ENCODE measurements around the gene KLHDC10. TPM values are rescaled to one million over a fixed set of nuclear protein-coding genes. Genes with fewer than 3 reads are reported as not detected.

Gene KLHDC10
- total RNA-seq, 2 experiments from 2014 or later, result 12.8 to 14.3 TPM

DNA sequence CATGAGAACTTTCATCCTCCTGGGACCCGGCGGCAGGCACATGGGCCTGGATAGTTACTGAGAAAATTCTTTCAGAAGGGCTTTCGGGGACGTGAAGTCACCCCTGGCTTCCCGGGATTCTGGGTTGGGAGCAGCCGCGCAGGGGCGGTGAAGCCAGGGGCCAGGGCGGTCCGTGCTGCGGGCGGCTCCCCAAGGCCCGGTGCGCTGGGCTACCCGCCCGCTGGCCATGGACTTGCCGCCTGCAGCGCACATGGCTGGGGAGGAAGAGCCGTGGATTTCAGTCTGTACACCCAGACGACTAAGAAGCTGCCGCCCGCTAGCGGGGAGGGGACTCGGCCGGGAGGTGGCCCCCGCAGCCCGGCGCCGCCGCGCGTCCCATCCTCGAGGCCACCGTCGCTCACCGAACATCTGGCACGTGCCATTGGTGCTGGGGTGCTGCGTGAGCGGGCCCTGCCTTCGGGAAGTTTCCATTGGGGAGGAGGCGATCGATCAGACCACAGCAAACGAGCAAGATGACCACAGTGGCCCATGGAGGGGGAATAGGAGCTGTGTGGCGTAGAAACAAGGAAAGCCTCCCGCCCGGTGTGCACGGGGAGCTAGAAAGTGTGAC is 70.3 kb downstream of the KLHDC10 start:
- ChIA-PET CTCF (interaction anchor here (0.7 to 1.4 kb wide), 3 partner anchors 13 to 69 kb away, joined by 3 to 4 read pairs (median 3); no protein-coding TSS in a partner anchor), POLR2A (interaction anchor here (1.0 to 1.1 kb wide), 2 partner anchors 42 to 64 kb away, joined by 3 read pairs; no protein-coding TSS in a partner anchor)
- H3K36me3 Mint-ChIP-seq (ENCODE audit: low read depth), result peaks cover 2% of the 10 kb centered on the region
- H3K4me3 Mint-ChIP-seq, result peak overlapping the region; percentile 51
- no peak for ATAC-seq
- TF ChIP-seq, protein P1, sequence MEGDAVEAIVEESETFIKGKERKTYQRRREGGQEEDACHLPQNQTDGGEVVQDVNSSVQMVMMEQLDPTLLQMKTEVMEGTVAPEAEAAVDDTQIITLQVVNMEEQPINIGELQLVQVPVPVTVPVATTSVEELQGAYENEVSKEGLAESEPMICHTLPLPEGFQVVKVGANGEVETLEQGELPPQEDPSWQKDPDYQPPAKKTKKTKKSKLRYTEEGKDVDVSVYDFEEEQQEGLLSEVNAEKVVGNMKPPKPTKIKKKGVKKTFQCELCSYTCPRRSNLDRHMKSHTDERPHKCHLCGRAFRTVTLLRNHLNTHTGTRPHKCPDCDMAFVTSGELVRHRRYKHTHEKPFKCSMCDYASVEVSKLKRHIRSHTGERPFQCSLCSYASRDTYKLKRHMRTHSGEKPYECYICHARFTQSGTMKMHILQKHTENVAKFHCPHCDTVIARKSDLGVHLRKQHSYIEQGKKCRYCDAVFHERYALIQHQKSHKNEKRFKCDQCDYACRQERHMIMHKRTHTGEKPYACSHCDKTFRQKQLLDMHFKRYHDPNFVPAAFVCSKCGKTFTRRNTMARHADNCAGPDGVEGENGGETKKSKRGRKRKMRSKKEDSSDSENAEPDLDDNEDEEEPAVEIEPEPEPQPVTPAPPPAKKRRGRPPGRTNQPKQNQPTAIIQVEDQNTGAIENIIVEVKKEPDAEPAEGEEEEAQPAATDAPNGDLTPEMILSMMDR (IDR thresholded peaks at IDR 0.05), result no peak
- no peak for DNase-seq
- no peaks in the 10 kb centered on the region for H3K27me3 Mint-ChIP-seq
- intact Hi-C loops (cut with micrococcal nuclease), result no loop called here
- peak overlapping the region; percentile 53 for H3K27ac Mint-ChIP-seq
- H3K9me3 Mint-ChIP-seq, result no peaks in the 10 kb centered on the region
- peaks cover 20% of the 10 kb centered on the region for H3K4me1 Mint-ChIP-seq (ENCODE audit: low read depth)

DNA sequence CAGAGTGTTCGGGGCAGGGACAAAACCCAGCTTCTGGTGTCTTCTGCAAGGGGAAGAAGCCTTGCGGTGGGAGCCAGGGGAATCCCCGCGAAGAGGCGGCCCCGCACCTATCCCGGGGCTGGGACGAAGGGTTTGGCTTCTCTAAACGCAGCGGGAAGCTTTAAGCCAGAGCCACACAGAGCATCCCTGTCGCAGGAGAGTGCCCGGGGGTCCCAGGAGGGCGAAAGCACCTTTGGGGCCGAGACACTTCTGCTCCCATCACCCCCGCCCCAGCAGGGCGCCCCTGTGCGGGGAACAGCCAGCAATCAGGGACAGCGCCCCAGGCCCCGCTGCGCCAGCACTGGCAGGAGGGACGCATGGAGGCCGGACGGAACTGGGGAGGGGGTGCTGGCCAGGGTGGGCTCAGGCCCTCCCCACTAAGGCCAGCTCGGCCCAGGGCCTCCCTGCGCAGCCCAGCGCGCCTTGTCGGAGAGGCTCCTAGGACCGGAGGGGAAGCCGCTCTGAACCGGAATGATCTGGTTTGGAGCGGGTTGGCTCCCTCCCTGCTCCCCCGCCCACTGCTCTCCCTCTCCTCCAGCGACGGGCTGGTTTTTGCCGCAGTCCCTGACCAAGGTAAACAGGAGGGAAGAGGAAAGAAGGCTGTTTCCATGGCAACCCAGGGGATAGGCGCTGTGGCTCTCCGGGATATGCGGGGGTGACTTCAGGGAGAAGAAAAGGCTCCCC is 71.0 kb downstream of the KLHDC10 start:
- Mint-ChIP-seq H3K27me3 (no peaks in the 10 kb centered on the region), H3K36me3 (ENCODE audit: low read depth) (no peaks in the 10 kb centered on the region), H3K9me3 (no peaks in the 10 kb centered on the region), H3K4me3 (peak overlapping the region; percentile 51), H3K27ac (peak overlapping the region; percentile 53), H3K4me1 (ENCODE audit: low read depth) (peaks cover 16% of the 10 kb centered on the region)
- DNase-seq, result peak; percentile 64
- CTCF ChIA-PET, result interaction anchor here (0.7 to 1.4 kb wide), 4 partner anchors 14 to 79 kb away, joined by 3 to 4 read pairs (median 3); no protein-coding TSS in a partner anchor
- TF ChIP-seq, protein P1 (IDR thresholded peaks at IDR 0.05), result no peak
- intact Hi-C loops (cut with micrococcal nuclease), result no loop called here
- peak; percentile 81 for ATAC-seq
- POLR2A ChIA-PET, result interaction anchor here (1.0 to 1.1 kb wide), 2 partner anchors 42 to 63 kb away, joined by 3 read pairs; no protein-coding TSS in a partner anchor

DNA sequence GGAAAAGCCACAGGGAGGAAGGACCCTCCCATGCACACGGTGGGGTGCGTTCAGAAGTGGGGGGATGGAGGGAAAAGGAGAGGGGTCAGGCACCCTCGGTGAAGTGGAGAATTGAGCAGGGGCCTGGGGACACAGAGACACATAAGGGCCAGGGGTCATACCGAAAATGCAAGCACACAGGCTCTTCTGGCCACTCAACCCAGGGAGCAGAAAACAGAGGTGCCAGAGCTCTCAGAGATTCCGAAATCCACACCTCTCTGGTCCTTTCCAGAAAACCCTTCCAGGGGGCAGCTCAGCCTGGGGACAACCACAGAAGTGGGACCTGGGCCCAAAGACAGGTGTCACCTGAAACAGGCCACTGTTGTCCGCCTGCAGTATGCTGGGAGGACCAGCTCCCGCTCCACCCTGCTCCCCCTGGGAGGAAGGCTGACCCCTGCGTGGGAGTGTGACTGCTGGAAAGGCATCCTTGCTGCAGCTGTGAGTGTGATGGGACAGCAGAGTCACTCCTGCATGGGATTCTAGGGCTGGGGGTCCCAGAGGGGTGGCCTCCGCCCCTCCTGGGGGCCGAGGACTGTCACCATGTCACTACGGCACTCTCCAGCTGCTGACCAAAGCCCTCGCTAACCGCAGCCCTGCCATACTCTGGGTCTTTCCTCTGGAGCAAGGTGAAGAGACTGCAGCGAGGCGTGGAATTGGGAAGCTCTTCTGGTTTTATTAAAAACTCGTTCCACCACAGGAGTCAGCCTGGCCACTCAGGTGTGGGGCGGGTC is 71.7 kb downstream of the KLHDC10 start:
- Mint-ChIP-seq H3K9me3 (no peaks in the 10 kb centered on the region), H3K27ac (peak overlapping the region; percentile 2), H3K4me1 (ENCODE audit: low read depth) (peaks cover 12% of the 10 kb centered on the region), H3K36me3 (ENCODE audit: low read depth) (no peaks in the 10 kb centered on the region), H3K27me3 (no peaks in the 10 kb centered on the region), H3K4me3 (peak overlapping the region; percentile 51)
- intact Hi-C loops (cut with micrococcal nuclease), result no loop called here
- ChIA-PET CTCF (interaction anchor here (1.4 kb wide), 1 partner anchor 79 kb away, joined by 3 read pairs; no protein-coding TSS in a partner anchor), POLR2A (interaction anchor here (0.5 to 1.1 kb wide), 2 partner anchors 32 to 41 kb away, joined by 3 to 4 read pairs; no protein-coding TSS in a partner anchor)
- TF ChIP-seq, protein P1 (IDR thresholded peaks at IDR 0.05), result no peak
- no peak for DNase-seq
- ATAC-seq, result peak; percentile 3

DNA sequence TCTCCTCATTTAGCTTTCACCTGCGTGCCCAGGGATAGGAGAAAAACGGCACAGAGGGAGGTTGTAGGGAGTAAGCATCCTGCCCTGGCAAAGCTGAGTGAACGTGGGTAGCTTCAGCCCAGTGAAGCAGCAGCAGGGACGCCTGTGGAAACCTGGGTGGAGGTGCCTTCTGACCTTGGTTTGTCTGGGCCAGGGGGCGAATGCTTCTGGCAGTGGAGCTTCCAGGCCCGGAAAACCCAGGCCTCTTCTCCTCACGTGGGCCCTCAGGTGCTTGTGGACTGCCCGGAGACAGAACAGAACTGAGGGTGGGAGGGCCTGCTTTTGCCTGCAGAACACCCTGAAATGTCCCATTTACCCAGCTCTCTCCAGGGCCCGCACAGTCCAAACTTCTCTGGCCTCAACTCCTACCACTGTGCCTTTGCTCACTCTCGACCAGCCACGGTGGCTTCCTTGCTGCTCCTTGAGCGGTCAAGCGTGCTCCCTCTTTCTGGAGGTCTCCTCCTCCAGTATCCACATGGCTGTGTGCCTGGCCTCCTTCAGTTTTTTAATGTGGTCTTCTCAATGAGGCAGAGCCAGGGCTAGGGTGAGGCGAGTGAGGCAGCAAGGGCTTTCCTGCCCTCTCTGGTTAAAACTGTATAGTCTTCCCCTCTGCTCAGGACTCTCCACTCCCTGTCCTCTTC is 72.5 kb downstream of the KLHDC10 start:
- Mint-ChIP-seq H3K4me1 (ENCODE audit: low read depth) (peaks cover 12% of the 10 kb centered on the region), H3K4me3 (no peak overlapping the region), H3K27ac (no peak overlapping the region), H3K36me3 (ENCODE audit: low read depth) (no peaks in the 10 kb centered on the region), H3K9me3 (no peaks in the 10 kb centered on the region), H3K27me3 (no peaks in the 10 kb centered on the region)
- TF ChIP-seq, protein P1 (IDR thresholded peaks at IDR 0.05), result no peak
- DNase-seq (no peak), ATAC-seq (no peak)
- CTCF ChIA-PET, result interaction anchor here (1.4 kb wide), 1 partner anchor 80 kb away, joined by 3 read pairs; no protein-coding TSS in a partner anchor
- intact Hi-C loops (cut with micrococcal nuclease), result no loop called here
- POLR2A ChIA-PET, result interaction anchor here (0.5 kb wide), 1 partner anchor 32 kb away, joined by 4 read pairs; no protein-coding TSS in a partner anchor
